ENCODE results near the gene REPS2.

The REPS2 gene

DNA sequence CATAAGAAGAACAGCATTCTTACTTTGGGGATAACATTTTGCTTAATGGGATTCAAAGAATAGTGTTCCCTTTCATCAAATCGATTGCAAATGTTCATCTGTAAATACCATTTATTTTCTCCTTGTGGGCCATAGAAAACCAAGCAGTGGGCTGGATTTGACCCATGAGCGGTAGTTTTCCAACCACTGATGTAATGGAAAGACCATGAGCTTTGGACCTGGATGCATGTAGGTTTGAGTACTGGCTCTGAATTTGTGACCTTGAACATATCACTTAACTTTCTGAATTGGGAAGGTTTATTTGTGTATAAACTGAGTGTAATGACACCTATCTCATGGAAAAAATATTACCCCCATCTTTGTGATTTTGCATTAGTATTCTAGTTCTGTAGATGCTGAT is 54.3 kb downstream of the REPS2 start:
- DNase-seq (ENCODE audit: low read depth in 2 of 2) = no peak

- DNase-seq (ENCODE audit: low read depth in 2 of 2) = no peak
Measured at GRCh38 chrX:17005712-17006368, 59.4 kb downstream of the REPS2 start.

GRCh38 chrX:17007134-17007768 is 60.8 kb downstream of the REPS2 start:
- DNase-seq (ENCODE audit: low read depth in 2 of 2) = no peak

GRCh38 chrX:17009856-17010625 is 63.6 kb downstream of the REPS2 start:
- no peak for DNase-seq (ENCODE audit: low read depth in 2 of 2)

DNA sequence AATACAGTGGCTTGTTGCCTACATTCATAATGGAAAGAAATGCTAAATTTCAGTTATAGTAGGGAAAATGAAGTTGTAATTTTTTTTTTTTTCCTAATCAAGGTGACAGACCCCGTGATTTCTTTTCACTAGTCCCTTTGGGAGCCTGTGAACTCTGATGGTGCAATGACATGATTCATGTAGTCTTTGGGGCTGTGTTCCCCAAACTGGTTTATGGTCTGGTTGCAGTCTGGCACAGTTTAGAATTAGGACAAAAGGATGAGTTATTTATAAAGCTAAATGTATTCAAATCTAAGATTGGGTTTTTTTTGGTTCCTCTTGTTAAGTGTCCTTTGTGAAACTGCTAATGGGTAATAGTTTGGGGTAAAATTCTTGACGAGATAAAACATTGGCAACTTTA is 66.0 kb downstream of the REPS2 start:
- DNase-seq (ENCODE audit: low read depth in 2 of 2) = no peak

GRCh38 chrX:17014216-17014615 is 67.8 kb downstream of the REPS2 start:
- no peak for DNase-seq (ENCODE audit: low read depth in 2 of 2)

GRCh38 chrX:17017134-17017533 is 70.7 kb downstream of the REPS2 start:
- no peak for DNase-seq (ENCODE audit: low read depth in 2 of 2)

DNA sequence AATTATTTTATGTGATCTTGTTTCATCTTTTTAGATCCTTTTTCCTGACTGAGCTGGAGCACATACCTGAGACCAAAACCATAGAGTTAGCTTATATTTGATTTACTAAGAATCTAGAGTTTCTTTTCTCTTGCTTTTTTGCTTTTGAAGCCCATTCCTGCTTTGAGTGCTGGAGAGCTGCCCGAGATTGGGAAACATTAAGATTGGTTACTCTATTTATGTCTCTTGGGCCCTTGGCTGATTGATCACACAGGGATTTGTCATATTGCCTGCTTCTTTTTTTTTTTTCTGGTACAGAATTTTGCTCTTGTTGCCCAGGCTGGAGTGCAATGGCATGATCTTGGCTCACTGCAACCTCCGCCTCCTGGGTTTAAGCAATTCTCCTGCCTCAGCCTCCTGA is 73.9 kb downstream of the REPS2 start:
- DNase-seq (ENCODE audit: low read depth in 2 of 2) = no peak

DNA sequence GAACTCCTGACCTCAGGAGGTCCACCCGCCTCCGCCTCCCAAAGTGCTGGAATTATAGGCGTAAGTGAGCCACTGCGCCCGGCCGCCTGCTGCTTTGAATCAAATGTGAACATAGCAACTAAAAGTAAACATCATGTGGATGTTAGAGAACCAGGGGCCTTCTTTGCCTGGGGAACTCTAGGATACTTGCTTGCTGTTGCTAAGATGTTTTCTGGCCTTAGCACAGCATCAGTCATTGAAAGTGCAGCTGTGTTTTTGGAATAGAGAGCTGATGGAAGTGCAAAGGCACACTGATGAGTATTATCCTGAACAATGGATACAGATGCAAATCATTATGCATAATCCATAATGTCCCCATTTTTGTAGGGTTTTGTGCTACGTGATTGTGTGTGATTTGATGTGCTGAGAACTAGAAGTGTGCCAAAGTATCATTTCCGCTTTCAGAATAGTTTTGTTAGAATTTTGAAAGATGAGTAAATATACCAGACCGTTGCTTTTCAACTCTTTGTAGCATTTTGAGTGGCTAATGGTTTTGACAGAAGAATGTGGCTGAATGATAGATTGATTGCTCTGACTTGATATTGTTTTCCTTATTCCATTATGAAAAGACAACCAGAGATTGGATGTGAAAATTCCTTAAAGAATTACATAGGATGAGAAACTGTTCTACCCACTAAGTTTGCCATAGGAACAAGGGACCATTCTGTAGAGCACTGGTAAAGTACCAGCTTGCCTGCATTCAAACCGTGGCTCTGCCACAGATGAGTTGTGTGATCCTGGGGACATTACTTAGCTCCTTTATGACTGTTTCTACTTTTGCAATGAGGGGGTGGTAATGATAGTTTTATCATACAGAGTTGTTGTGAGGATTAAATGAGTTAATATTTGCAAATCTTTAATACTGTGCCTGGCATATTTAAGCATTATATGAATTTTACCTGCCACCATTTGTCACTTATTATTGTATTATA is 74.7 kb downstream of the REPS2 start:
- no peak for DNase-seq (ENCODE audit: low read depth in 2 of 2)

GRCh38 chrX:17021851-17022604 is 75.6 kb downstream of the REPS2 start:
- peak; percentile 66 to 67 for DNase-seq (ENCODE audit: low read depth in 2 of 2)

DNA sequence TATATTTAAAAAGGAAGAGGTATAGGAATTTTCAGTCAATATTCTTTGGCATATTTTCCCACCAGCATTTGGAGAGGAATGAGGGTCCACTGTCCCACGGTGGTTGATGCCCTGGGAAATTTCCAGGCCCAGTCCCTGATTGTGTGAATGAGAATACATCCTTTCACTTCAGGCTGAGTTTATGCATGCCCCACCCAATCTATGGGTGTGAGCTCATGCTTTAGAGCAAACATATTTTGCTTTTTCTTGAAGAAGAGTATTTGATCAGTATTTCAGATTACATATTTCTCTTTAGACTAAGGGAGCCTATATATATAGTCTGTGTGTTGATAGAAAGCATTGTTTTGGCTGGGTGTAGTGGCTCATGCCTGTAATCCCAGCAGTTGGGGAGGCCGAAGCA is 77.2 kb downstream of the REPS2 start:
- no peak for DNase-seq (ENCODE audit: low read depth in 2 of 2)

GRCh38 chrX:17024886-17025285 is 78.4 kb downstream of the REPS2 start:
- DNase-seq (ENCODE audit: low read depth in 2 of 2) = no peak

- DNase-seq (ENCODE audit: low read depth in 2 of 2) = no peak
Measured at GRCh38 chrX:17025621-17026302, 79.3 kb downstream of the REPS2 start.

DNA sequence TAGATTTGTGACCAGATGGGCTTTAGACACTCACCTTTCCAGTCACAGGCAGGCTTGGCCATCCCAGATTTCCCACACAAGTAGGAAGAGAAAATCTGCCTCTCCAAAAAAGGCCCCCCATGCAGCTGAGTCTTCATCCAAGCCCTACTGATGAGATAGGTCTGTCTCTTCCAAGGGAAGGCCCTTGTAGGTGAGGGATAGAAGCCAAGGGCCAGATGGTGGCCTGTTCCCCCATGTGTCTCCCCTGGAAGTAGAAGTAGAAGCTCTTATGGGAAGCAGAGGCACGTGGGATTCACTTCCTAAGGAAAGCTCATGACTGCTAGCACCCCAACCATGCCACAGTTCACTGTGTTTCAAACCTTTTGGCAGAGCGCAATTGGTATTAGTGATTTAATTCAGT is 81.5 kb downstream of the REPS2 start:
- no peak for DNase-seq (ENCODE audit: low read depth in 2 of 2)

GRCh38 chrX:17028356-17028755 is 81.9 kb downstream of the REPS2 start:
- no peak for DNase-seq (ENCODE audit: low read depth in 2 of 2)

- DNase-seq (ENCODE audit: low read depth in 2 of 2) = no peak
Measured at GRCh38 chrX:17030092-17030491, 83.6 kb downstream of the REPS2 start.

GRCh38 chrX:17030580-17031270 is 84.3 kb downstream of the REPS2 start:
- DNase-seq (ENCODE audit: low read depth in 2 of 2) = peak in 1 of 2 experiments; percentile 50

DNA sequence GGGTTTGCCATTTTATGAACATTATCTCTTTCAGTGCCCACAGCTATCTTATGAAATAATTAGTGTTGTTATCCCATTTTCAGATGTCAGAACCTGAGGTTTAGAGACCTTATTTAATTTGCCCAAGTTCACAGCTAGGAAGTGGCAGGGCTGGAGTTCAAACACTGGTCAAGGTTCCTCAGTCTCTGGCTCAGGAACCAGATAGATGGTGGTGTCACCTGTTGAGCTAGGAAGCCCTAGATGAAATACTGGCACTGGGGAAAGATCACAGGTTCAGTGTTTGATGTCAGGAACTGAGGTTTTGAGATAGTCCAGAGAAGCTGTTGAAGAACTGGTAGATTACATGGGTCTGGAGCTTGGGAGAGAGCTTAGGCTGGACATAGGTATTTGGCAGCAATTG is 85.4 kb downstream of the REPS2 start:
- no peak for DNase-seq (ENCODE audit: low read depth in 2 of 2)

DNA sequence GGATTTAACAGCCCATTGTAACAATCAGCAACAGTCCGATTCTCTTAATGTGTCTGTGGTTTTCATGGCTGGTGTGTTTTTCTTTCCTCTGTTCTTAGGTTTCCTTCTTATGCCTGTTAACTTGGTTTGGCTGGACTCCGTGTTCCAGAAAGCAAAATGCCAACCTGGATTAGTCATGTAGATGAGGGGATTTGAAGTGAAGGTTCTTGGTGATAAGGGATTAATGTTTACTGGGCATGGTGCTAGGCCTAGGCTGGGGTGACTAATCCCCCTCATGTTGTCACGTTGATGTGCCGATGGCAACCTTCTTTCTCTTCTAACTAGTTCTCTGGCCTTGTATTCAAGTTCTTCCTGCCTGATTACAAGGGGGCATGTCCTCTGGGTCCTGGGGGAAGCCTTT is 85.9 kb downstream of the REPS2 start:
- DNase-seq (ENCODE audit: low read depth in 2 of 2) = no peak

DNA sequence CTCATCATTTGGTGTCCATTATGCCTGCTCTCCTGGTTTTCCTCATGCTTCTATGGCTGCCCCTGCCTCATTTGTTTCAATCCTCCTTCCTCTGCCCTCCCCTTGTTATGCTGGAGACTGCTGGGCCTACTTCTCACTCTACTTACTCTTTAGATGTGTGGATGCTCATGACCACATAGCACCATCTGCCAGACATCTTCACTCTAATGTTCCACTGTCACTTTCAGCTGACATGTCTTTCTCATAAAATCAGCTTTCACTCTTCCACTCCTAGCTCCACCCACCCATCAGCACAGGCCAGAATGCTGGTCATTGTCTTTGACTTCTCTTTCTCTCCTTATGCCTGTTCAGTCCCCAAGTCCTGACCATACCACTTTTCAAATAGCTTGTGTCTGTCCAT is 86.8 kb downstream of the REPS2 start:
- DNase-seq (ENCODE audit: low read depth in 2 of 2) = no peak

All from fibroblast of skin of left biceps (primary cell).